Measurements from ENCODE around the gene EEFSEC.

Gene EEFSEC

DNA sequence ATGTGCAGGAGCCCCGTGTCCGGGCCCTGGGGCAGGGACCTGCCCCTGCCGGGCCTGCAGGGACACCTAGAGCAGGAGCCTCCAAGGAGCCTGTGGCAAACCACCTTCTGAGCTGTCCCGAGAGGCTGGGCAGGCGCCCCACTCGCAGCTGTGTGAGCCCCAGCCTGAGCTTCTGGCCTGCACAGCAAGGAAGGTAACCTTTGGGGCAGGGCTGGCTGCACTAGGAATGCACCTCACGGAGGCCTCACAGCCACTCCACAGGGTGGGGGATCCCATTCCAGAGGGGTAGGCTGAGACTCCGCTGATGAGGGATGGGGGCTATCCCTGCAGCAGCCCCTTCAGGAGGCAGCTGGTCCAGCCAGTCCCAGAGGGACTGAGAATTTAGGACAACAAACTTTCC is 245.3 kb downstream of the EEFSEC start:
- no peaks in the 10 kb centered on the region for H3K27me3 ChIP-seq (replicated peaks; ENCODE audit: insufficient read depth, low read length)
- no peak for DNase-seq
- H3K36me3 ChIP-seq (replicated peaks; ENCODE audit: insufficient read depth, low read length), result no peaks in the 10 kb centered on the region
- TF ChIP-seq, protein P1, sequence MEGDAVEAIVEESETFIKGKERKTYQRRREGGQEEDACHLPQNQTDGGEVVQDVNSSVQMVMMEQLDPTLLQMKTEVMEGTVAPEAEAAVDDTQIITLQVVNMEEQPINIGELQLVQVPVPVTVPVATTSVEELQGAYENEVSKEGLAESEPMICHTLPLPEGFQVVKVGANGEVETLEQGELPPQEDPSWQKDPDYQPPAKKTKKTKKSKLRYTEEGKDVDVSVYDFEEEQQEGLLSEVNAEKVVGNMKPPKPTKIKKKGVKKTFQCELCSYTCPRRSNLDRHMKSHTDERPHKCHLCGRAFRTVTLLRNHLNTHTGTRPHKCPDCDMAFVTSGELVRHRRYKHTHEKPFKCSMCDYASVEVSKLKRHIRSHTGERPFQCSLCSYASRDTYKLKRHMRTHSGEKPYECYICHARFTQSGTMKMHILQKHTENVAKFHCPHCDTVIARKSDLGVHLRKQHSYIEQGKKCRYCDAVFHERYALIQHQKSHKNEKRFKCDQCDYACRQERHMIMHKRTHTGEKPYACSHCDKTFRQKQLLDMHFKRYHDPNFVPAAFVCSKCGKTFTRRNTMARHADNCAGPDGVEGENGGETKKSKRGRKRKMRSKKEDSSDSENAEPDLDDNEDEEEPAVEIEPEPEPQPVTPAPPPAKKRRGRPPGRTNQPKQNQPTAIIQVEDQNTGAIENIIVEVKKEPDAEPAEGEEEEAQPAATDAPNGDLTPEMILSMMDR (IDR thresholded peaks at IDR 0.05; ENCODE audit: low read length), result no peak
- TF ChIP-seq EZH2phosphoT487 (IDR thresholded peaks at IDR 0.05; ENCODE audit: low read length), result no peak
- TF ChIP-seq EZH2 (optimal IDR thresholded peaks at IDR 0.05; ENCODE audit: low read depth, low read length), result no peak
- no peak overlapping the region for H2AFZ ChIP-seq (ENCODE audit: low read length)
- no peak overlapping the region for H3K27ac ChIP-seq (ENCODE audit: low read length)
- H3K79me2 ChIP-seq (ENCODE audit: low read length), result no peaks in the 10 kb centered on the region
- H4K20me1 ChIP-seq (ENCODE audit: insufficient read depth, low read length), result no peaks in the 10 kb centered on the region
- no peaks in the 10 kb centered on the region for H3K9me2 ChIP-seq (replicated peaks; ENCODE audit: insufficient read depth, low read length)
- no peak overlapping the region for H3K9ac ChIP-seq (ENCODE audit: low read length)
- no peaks in the 10 kb centered on the region for H3F3A ChIP-seq (ENCODE audit: insufficient read depth, low read length)
- H3K4me1 ChIP-seq (ENCODE audit: low read length), result no peaks in the 10 kb centered on the region
- H3K9me3 ChIP-seq (replicated peaks; ENCODE audit: insufficient read depth, low read length), result no peaks in the 10 kb centered on the region
- no peak overlapping the region for H3K4me3 ChIP-seq (ENCODE audit: low read length)
- H3K4me2 ChIP-seq (ENCODE audit: low read depth, low read length), result no peak overlapping the region

DNA sequence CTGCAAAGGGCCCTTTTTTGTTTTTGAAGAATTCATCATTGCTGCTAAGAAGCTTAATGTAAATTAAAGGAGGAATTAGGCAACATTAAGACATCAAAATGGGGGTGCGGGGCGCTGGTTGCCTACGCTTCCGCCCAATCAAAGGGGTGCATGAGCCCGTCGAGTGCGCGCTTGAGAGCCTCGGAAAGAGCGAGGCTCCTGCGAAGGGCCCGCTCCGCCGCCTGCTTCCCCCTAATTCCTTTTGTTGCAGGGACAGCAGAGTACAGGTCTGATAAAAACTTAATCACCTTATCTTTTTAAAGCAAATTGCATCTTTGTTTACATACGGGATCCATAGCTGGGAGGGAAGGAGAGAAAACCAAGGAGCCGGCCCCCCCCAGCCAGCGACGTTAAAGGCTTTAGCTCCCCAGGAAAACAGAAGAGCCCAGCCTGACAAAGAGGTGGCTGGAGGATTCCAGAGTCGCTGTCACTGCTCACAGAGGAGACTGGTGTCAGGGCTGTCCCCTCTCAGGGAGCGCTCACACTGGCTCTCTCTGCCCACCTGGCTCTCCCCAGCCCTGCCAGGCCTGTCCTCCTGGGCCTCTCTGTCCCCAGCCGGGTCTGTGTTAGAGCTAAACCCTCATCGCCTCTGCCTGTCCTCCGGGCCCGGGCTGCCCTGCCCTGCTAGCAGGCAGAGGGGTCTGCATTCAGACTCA is 246.1 kb downstream of the EEFSEC start:
- Histone ChIP-seq H3K27me3 (replicated peaks; ENCODE audit: insufficient read depth, low read length) (no peaks in the 10 kb centered on the region), H3F3A (ENCODE audit: insufficient read depth, low read length) (no peaks in the 10 kb centered on the region), H3K9me2 (replicated peaks; ENCODE audit: insufficient read depth, low read length) (no peaks in the 10 kb centered on the region), H3K36me3 (replicated peaks; ENCODE audit: insufficient read depth, low read length) (no peaks in the 10 kb centered on the region), H3K9me3 (replicated peaks; ENCODE audit: insufficient read depth, low read length) (no peaks in the 10 kb centered on the region), H3K4me3 (ENCODE audit: low read length) (no peak overlapping the region), H3K79me2 (ENCODE audit: low read length) (no peaks in the 10 kb centered on the region), H2AFZ (ENCODE audit: low read length) (no peak overlapping the region), H3K9ac (ENCODE audit: low read length) (no peak overlapping the region), H3K4me2 (ENCODE audit: low read depth, low read length) (no peak overlapping the region), H4K20me1 (ENCODE audit: insufficient read depth, low read length) (no peaks in the 10 kb centered on the region), H3K4me1 (ENCODE audit: low read length) (no peaks in the 10 kb centered on the region), H3K27ac (ENCODE audit: low read length) (no peak overlapping the region)
- TF ChIP-seq, protein P1 (IDR thresholded peaks at IDR 0.05; ENCODE audit: low read length), result no peak
- DNase-seq, result no peak

DNA sequence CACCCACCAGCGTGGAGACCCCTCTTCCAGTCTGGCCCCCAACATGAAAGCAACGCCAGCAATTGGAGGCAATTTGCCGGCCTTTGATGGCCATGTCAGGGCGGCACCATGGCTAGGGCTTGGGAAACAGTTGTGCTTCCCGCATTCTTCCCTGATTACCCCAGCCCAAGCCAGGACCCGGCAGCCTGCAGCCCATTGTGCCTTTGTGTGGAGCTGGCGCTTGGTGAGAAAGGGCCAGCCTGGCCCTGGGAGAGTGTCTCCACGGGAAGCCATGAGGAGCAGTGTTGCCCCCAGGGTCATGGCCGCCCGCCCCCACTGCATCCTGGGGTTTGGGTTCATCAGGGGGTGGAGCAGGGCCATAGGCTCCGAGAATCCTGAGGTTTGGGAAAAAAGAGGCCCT is 247.4 kb downstream of the EEFSEC start:
- H3K36me3 ChIP-seq (replicated peaks; ENCODE audit: insufficient read depth, low read length), result no peaks in the 10 kb centered on the region
- no peak for DNase-seq
- H3K9me2 ChIP-seq (replicated peaks; ENCODE audit: insufficient read depth, low read length), result no peaks in the 10 kb centered on the region
- H3K27me3 ChIP-seq (replicated peaks; ENCODE audit: insufficient read depth, low read length), result no peaks in the 10 kb centered on the region
- no peak overlapping the region for H3K4me2 ChIP-seq (ENCODE audit: low read depth, low read length)
- no peak overlapping the region for H3K9ac ChIP-seq (ENCODE audit: low read length)
- no peaks in the 10 kb centered on the region for H3F3A ChIP-seq (ENCODE audit: insufficient read depth, low read length)
- no peak overlapping the region for H2AFZ ChIP-seq (ENCODE audit: low read length)
- TF ChIP-seq, protein P1 (IDR thresholded peaks at IDR 0.05; ENCODE audit: low read length), result no peak
- no peak for TF ChIP-seq EZH2 (optimal IDR thresholded peaks at IDR 0.05; ENCODE audit: low read depth, low read length)
- no peak for TF ChIP-seq EZH2phosphoT487 (IDR thresholded peaks at IDR 0.05; ENCODE audit: low read length)
- no peaks in the 10 kb centered on the region for H3K79me2 ChIP-seq (ENCODE audit: low read length)
- no peaks in the 10 kb centered on the region for H4K20me1 ChIP-seq (ENCODE audit: insufficient read depth, low read length)
- H3K4me3 ChIP-seq (ENCODE audit: low read length), result no peak overlapping the region
- H3K4me1 ChIP-seq (ENCODE audit: low read length), result no peaks in the 10 kb centered on the region
- H3K9me3 ChIP-seq (replicated peaks; ENCODE audit: insufficient read depth, low read length), result no peaks in the 10 kb centered on the region
- H3K27ac ChIP-seq (ENCODE audit: low read length), result no peak overlapping the region

Data from MM.1S (cell line).